DMS153 treated with DMSO at 0.1 percent for 48 hours (cell line): Measurements from ENCODE around the gene KIRREL3.

Experiments
- DNase-seq: peaks from one replicate; lab custom pipeline; 2025; ENCODE audit not compliant: unreplicated experiment; lab: John Stamatoyannopoulos, UW

KIRREL3 gene

DNA sequence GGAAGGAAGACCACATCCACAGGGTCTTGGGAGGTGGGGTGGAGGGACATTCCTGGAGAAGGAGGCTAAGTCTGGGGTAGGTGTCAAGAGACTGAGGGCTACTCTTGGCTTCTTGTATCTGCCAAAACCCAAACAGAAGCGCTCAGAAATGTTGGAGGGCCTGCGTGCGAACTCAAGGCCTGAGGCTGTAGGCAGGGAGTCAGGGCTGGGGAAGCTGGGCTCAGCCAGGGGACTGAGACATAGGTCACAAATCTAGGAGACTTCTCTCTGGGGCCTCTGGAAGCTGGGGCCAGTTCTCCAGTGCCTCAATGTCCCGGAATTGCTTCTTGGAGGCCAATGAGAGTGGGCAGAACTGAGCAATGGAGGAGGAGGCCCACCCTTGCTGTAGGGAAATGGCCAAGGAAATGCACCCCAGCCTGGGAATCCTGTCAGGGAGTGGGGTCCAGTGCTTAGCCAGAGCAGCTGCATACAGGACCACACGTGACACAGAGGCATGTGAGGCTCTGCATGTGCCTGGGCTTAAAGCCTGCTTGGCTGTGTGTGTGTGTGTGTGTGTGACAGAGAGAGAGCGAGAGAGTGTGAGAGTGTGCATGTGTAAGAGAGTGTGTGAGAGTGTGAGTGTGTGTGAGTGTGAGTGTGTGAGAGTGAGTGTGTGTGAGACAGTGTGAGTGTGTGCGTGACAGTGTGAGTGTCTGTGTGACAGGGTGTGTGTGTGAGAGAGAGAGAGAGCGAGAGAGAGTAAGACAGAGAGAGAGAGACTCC is 503.8 kb downstream of the KIRREL3 start:
- no peak for DNase-seq

DNA sequence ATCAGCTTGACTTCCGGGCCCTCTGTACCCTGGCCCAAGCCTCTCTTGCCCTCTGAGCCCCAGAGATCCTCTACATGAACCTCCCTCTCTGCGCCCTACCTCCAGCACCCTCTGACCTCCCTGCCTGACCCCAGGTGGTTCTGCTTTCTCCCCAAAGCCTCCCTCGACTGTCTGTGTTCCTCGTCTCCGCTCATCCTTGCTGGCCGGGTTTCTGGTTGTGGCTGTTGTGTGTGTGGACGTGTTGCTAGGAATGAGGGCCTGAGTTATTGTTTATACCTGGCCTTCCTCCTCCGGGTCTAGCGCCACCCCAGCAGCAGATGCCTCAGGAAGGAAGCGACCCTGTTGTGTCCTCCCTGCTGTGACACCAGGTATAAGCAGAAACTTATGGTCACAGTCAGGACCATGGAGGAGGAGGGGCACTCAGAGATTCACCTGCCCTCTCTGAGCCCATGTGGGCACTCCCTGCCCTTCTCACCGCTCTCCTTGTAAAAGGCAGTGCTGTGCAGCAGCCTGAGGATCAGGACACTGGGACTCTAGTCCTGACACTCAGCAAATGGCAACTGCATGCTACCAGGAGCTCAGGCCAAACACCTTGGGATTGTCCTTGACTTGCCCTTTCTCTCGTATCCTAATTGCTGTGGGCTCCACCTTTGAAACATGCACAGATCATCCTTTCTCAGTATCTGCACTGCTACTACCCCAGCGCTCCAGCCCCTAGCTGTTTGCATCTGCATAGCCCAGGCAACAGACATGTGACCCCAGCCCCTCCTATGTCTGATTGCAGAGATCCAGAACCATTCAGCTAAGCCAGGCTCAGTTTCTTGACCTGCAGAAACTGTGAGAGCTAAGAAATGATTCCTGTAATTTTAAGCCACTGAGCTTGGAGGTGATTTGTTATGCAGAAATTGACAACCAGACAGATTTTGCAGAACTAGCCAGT is 505.0 kb downstream of the KIRREL3 start:
- DNase-seq = no peak

DNA sequence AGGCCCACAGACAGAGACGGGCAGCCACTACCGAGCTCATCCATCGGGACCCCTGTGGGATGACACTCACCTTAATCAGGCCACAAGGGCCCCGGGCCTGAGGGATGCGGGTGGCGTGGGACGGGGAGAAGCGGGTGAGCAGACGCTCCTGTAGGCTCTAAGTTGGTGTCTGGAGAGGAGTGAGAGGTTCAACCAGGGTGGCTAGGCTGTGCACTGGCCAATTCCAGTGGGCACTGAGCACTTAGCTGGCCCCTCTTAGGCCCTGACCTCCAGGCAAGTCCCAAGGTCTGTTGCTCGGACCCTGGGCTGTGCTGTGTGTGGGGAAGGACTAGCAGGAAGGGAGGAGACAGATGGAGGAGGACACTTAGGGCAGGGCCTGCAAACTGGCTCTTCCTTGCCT is 505.7 kb downstream of the KIRREL3 start:
- DNase-seq = no peak

DNA sequence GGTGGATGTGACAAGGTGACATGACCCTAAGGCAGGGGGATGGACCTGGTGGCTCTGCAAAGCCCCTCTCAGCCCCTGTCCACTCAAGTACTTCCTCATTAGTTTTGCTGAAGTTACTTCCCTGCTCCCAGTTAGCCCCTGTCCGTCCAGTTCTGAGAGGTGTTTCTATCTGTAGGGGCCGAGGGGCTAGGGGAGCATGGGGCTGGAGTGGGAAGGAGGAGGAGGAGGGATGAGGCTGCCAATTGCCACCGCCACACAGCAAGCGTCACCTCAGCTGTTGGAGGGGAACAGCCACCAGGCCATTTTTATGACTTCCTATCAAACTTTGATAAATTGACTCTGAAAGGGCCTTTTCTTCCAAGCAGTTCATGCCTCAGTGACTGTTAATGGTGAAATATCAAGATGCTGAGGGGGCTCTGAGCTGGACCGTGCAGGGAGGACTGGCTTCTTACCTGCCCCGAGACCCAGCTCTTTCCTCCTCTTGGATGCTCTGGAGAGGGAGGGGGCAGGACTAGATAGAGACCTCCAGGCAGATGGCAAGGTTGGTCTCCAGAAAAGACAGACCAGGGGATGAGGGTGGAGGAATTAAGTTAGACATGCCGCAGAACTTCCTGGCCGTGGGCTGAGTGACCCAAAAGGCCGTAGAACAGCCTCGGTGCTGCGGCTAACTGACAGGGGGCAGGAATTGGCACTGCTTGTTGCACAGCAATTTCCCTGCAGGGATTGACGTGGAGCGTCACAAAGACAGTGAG is 508.1 kb downstream of the KIRREL3 start:
- no peak for DNase-seq

DNA sequence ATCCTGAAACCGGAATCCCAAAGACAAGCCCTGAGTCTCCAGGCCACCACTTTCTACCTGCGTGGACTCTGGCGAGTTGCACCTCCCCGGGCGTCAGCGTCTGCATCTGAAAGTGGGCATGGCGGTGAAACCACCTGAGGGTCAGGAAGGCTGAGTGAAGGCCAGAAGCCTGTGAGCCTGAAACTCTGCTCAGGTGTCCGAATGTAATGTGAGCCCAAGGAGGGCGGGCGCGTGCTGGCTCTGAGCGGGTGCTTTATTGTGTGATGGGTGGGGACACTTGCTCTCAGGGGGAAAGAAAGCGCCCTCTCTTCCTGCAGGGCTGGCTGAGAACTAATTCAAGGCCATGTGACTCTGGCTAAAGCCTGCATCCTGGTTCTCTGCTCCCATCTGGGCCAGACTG is 509.5 kb downstream of the KIRREL3 start:
- peak; percentile 32 for DNase-seq

DNA sequence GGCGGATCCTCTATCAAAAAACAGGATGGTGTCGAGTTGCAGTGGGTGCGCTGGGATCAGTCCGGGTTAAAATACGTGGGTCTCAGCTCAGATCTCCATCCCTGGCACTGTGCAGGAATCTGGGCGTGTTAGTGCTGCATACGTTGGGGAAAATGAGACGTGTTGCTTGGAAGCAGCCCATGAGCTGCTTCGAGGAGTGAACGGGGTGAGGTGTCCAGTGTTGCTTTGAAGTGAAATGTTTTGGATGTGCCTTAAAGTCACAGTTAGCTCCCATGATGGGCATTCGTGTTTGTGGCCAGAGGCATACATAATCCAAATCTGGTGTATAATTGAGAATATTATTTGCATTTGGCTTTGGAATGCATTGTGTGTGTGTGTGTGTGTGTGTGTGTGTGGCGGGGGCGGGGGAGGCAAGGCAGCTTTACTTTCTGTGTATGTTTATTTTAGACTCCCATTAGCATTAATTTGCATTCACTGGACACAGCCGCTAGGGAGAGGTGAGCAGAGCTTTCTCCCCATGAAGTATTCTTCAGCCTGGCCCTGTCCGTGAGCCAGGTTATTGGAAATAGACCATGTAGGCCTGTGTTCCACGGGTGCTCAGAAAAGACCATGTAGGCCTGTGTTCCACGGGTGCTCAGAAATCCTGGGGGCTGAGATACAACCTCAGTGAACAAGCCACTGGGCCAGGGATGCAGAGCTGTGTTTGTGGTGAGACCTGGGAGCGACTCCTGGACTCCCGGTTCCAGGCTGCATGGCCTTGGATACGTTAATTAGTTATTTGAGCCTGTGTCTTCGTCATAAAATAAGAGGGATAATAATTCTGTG is 510.5 kb downstream of the KIRREL3 start:
- DNase-seq = no peak

DNA sequence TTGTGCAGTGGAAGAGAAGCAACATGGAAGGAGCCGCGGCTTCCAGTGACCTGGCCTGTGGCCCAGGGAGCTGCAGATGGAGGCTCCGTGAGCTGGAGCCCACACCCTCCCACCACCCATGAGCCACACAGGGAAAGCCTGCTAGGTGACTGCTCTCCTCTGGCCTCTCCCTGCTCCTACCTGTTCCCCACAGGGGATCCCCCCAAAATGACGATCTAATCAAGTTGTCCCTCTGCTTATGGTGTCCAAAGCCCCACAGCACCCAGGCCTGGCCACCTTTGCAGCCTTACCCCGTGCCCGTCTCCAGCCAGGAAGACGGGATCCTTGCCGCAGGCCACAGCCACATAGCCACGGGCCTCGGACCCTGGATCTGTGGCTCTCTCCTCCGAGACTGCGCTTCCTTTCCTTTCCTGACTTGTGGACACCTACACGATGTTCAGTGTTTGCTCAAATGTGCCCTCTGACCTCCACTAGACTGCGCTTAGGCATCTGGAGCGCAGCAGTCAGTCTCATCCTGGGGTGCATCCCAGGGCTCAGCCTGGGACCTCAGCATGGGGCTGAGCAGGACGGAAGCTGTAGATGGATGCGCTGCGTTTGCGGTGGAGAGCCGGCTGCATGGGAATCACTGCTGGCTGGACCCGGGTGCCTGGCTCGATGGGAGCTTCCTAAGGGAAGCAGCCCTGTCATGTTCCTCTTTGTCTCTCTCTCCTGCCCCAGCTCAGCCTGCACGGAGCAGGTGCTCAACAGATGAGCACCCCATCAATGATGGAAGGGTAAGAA is 511.8 kb downstream of the KIRREL3 start:
- DNase-seq = no peak

DNA sequence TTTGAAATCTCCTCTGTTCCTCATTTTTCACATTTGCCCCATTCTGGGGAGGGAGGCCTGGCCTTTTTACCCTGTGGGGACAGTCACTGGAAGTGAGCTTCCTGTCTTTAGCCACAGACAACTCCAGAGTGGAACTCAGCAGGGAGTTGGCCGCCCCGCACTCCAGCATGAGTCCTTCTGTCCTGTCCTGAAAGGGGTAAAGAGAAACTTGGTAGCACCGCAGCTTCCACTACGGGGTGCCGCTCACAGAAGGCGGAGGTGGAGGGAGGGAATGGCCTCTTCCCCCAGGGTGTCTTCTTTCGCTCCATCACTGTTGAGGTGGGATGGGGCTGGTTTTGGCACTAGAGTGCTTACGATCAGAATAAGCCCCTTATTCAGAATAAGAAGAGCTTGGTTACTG is 512.9 kb downstream of the KIRREL3 start:
- no peak for DNase-seq

DNA sequence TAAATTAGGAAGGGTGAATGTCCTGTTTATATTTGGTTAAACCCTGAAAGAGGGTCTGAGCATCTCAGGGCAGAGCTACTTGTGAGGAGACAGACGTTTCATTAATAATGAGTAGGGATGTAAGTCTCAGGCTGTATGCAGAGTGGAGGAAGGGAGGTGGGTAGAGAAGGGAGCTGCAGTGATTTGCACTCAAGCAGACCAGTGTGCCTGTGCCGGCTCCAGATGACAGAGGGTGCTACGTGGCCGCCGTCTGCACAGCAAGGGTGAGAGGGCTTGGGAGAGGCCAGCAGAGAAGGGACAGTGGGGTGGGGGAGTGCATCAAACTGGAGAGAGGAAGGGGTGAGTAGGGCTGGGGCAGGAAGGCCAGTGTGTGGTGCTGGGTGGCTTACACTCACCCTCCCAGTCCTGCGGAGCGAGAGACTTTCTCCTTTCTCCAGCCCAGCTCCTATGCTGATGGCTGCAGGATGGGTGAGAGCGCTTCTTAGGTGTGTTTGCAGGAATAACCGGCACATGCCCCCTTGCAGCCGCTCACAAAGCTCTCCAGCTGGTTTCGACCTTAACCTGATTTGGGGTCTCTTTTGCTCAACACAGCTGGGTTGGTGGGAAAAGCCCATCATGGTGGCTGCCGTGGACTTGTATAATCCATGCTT is 514.5 kb downstream of the KIRREL3 start:
- no peak for DNase-seq

DNA sequence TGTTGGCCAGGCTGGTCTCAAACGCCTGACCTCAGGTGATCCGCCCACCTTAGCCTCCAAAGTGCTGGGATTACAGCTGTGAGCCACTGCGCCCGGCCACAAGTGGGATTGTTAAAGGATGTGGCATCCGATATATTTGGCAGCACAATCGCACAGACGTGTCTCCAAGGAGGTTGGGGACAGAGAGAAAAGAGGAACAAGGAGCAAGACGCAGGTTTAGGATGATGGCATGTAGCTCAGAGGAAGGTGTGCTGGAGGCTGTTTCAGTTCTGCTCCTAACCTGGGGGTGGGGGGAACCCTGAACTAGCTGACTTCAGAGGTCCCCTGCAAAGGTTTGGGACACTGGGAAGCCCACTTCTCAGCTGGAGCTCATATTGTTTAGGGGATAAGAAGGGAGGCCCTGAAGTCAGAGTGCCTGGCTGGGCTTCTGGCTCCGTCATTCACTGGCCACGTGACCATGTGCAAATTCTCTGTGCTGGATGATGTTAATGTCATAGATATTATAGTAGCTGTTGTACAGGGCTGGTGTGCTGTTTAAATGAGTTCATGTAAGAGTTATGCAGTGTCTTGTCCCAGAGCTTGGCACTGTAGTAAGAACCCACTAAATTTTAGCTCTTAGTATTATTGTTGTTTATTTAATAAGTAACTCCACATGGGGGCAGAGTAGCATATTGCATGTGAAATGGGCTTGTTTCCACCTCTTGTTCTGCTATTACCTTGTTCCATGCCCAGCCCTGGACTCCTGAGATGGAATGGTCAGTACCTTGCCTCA is 515.4 kb downstream of the KIRREL3 start:
- DNase-seq = no peak

DNA sequence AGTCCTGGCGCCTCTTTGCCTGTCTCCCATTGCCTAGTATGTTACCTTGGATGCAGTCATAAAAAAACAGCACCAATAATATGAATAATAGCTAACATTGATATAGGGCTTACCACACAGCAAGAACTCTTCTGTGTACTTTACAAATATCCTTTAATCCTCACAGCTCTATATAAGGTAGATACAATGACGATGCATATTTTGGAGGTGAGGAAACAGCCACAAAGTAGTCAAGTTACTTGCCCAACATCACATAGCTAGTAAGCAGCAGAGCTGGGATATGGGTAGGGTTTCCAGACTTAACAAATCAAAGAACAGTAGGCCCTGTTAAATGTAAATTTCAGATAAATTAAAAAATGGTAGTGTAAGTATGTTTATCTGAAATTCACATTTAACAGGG is 516.3 kb downstream of the KIRREL3 start:
- DNase-seq = no peak

DNA sequence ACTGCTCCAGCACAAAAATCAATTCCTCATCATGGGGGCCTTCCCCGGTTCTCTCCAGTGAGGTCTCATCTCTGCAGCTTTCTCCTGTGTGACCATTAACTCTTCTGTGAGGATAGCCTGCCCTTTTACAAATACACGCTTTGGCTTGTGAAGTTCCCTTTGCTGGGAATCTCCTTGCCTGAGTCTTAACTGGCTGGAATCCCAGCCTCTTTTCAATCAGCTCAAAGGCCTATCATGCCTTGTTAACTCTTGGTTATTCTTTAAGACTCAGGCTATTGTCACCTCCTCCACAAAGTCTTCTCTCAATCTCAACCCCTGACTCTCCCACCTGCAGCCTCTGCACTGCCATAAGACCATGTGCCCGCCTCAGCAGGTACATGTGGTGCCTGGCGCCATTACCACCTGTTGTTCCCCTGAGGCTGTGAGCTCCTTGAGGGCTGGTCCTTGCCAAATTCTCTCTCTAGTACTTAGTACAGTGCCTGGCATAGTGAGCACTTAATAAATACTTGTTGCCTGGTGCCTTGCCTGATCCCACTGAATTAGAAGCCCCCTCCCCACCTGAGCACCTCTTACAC is 516.9 kb downstream of the KIRREL3 start:
- DNase-seq = no peak

DNA sequence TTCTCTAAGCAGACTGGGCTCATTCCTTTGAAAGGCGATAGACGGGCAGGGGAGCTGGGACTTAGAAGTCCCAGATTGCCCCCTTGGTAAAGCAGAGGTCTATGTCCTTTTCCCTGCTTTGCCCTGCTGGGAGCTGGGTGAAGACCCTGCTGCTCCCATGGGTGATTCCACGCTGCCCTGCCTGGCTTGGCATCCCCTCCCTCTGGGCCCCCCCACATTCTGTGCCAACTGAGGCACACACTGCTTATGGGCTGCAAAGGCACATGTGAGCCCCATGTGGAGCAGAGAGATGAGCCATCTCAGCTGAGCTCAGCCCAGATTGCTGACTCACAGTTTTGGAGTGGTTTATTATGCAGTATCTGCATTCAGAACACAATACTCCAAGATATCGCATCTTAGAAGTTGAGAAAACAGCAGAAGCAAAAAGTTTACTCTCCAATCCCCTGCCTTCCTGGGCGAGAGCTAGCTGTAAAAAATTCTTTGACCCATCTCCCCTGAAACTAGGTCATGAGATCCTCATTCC is 517.9 kb downstream of the KIRREL3 start:
- DNase-seq = no peak

DNA sequence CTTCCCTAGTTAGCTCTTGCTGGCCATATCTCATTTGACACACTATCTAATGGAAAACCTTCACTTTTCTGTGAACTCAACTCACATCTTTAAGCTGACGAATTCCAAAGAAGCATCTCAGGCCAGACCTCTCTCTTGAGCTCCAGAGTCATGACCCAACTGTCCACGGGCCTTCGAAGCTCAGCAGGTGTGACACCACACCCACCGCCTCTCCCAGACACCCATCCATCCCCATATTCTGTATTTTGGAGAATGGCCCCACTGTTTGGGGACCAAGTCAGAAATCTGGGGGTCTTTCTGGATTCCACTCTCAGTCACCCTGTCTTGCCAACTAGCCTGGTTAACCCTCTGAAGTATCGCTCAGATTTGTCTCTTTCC is 519.3 kb downstream of the KIRREL3 start:
- DNase-seq = no peak

DNA sequence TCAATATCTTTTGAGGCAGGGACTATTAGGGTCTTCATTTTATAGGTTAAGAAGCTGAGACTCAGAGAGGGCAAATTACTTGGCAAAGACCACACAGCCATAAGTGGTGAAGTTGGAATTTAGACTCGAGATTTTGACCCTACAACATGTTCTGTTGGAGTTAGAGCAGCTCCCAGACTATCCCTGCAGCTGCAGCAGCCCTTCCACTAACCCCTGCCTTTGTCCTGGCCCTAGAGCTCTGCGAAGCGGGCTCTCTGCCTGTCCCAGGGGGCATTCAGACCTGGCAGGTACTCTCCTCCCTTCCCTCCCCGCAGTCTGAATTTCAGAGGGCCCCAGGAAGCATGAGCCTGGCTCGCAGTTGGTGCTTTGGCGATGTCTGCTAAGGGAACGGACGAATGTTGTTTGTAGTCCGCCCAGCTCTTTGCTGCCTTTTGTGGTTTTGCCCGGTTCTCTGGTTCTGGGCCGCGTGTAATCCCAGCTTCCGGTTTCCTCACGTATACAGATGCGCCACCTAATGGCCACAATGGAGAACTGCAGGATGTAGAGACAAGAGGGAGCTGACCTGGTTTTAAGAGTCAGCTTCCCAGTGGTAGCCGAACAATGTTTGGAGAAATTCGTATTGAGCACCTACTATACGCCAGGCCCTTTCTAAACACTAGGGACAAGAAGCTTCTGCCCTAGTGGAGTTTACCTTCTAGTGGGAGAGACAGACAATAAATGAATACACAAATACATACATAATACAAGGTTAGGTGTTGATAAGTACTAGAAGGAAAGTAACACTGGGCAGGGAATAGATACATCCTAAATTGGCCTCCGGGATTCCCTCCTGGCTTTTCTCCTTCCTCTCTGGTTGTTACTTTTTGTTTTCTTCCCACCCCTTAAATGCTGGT is 519.9 kb downstream of the KIRREL3 start:
- peak; percentile 73 for DNase-seq

DNA sequence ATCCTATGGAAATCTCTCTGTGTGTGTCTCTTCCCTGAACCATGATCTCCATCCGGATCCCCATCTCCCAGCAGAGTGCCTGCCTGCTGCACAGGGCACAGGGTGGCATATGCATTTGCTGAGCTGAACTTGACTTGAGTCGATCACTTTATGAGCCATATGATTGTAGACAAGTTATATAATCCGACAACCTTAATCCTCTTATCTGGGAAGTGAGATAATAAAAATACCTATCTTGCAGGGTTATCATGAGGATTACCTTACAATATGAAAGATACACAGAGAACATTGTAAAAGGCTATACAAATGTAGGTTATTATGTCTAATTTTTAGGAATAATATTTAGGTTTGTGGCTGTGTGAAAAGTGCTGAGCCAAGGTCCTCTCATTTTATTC is 520.6 kb downstream of the KIRREL3 start:
- DNase-seq = no peak
